HG02623 (cell line): Measurements from ENCODE around the gene APOL5.
"Not testable (repeated sequence)": the region's sequence is repeated elsewhere in the genome, so short reads cannot be mapped to it uniquely, and the experiment has no call there.

Source experiments
- ATAC-seq: cut with Tn5 transposase; IDR thresholded peaks from one replicate; pipeline ENCODE4 v1.9.1; 2021; ENCODE audit warnings: moderate library complexity; ENCODE audit not compliant: unreplicated experiment

APOL5 gene

GRCh38 chr22:35708917-35709316 lies 8.8 kb upstream of the APOL5 start:
- ATAC-seq, result no peak

GRCh38 chr22:35711336-35711735 lies 6.3 kb upstream of the APOL5 start:
- ATAC-seq, result no peak

- ATAC-seq, result no peak
Measured at GRCh38 chr22:35712672-35713071, 5.0 kb upstream of the APOL5 start.

DNA sequence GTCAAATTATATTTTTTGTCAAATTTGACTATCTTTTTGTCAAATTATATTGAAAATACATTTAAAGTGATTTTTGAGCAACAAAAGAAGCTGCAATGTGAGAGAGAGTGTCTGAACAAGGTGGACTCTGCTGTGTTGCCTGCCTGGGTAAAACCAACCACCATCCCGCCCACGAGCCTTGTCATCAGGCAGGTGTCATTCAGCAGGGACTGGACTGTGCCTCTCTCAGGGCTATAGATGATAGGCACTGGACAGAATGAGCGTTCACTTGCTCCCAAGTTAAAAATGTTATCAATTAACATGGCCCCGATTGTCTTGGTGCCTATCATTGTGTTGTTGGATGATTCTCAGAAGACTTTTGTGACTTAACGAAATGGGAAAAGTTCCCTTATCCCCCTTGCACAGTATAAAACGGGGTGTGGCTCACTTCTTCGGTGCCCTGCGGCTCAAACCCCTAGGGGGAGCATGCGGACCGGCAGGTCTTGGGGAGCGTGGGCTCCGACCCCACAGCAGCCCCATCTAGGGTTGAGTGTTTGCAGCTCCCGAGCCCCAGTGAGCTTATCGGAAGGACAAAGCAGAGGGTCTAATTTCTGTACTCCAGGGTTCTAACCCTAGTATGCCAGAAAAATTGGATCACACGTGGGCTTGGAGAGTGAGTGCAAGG lies 1.7 kb downstream of the APOL5 start:
- no peak for ATAC-seq

GRCh38 chr22:35721960-35722359 lies 4.3 kb downstream of the APOL5 start:
- no peak for ATAC-seq

DNA sequence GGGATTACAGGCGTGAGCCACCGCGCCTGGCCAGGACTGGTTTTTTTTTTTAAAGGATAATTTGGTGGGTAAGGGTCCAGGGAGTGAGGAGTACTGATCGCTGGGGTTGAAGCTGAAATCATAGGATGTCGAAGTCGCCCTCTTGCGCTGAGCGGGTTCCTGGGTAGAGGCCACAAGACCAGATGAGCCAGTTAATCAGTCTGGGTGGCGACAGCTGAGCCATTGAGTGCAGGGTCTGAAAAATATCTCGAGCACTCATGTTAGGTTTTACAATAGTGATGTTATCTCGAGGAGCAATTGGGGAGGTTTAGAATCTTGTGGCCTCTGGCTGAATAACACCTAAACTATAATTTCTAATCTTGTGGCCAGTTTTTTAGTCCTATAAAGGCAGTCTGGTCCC lies 7.8 kb downstream of the APOL5 start:
- no peak for ATAC-seq

- ATAC-seq, result no peak
Measured at GRCh38 chr22:35726398-35726797, 8.7 kb downstream of the APOL5 start.

- ATAC-seq, result no peak
Measured at GRCh38 chr22:35726933-35727332, 9.3 kb downstream of the APOL5 start.

DNA sequence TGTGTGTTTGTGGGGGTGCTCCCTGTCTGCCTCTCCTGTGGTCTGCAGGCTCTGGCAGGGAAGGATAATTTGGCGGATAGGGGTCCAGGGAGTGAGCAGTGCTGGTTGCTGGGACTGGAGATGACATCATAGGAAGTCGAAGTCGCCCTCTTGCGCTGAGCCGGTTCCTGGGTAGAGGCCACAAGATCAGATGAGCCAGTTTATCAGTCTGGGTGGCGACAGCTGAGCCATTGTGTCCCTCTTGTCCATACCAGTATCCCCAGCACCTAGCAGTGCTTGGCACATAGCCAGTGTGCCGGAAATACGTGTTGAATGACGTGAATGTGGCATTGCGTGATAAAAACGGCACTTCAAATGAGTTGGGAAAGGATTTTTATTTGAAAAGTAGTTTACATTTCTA lies 9.8 kb downstream of the APOL5 start:
- ATAC-seq, result no peak

GRCh38 chr22:35728639-35729308 lies 11.1 kb downstream of the APOL5 start:
- no peak for ATAC-seq

DNA sequence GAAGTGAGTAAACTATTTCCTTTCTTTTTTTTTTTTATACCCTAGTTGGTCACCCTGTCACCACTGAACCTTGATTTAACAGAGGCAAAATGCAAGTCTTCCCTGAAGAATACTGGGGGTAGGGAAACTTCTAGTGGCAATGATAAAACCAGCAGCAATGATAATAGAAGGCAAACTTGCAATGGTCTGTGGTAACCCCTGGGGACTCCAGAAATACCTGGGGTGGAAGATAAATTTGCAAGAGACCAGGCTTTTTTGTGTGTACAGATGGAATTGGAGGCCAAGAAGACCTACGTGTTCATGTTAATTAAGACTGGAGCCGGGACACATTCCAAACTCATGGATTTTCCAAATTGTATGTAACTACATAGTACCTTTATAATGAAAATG lies 11.6 kb downstream of the APOL5 start:
- no peak for ATAC-seq

DNA sequence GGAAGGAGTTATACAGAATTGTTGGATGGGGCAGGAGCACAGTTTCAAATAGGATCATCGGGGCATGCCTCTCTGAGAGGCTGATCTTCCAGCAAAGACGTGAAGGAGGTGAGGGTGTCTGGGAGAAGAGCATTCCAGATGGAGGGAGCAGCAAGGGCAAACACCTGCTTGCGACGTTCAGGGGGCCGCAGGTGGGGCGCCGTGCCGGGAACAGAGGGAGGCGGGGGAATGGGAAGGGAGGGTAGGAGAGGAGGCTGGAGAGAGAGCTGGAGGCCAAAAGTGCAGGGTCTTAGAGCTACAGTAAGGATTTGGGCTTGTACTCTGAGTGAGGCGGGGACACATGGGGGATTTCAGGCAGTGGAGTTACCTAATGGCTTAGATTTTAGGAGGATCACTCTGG lies 13.6 kb downstream of the APOL5 start:
- ATAC-seq, result no peak

GRCh38 chr22:35732116-35732515 lies 14.4 kb downstream of the APOL5 start:
- ATAC-seq, result no peak

- no peak for ATAC-seq
Measured at GRCh38 chr22:35733036-35733435, 15.4 kb downstream of the APOL5 start.

GRCh38 chr22:35733791-35734516 lies 16.3 kb downstream of the APOL5 start:
- no peak for ATAC-seq

GRCh38 chr22:35734517-35734827 lies 16.8 kb downstream of the APOL5 start:
- no peak for ATAC-seq

GRCh38 chr22:35735542-35735941 lies 17.9 kb downstream of the APOL5 start:
- no peak for ATAC-seq

DNA sequence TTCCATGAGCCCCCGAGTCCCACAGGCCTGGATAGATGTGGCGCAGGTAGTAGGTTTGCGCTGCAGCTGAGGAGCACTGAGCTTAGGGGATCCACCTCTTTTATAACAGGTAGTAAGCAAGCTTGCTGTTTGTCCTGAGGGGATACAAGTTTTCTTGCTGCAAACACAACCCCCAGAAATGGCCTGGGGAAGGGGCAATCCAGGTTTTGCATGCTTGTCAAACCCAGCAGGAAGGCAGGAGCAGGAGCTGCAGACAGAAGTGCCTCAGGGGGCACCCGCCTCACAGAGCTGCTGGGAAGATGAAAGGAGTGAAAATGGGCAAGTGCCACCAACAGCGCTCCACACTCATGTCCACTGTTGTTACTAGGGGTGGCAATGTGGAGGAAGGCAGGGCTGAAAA lies 18.5 kb downstream of the APOL5 start:
- ATAC-seq, result no peak

- ATAC-seq, result no peak
Measured at GRCh38 chr22:35736701-35737100, 19.0 kb downstream of the APOL5 start.

DNA sequence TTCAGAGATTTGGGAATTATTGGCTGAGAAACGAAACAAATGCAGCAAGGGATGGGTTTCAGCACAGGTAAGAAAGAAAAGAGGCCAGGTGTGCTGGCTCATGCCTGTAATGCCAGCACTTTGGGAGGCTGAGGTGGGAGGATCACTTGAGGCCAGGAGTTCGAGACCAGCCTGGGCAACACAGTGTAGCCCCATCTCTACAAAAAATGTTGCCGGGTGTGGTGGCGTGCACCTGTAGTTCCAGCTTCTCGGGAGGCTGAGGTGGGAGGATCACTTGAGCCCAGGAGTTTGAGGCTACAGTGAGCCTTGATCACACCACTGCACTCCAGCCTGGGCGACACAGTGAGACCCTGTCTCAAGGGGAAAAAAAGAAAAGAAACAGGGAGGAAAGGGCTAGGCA lies 20.2 kb downstream of the APOL5 start:
- ATAC-seq, result not testable (repeated sequence)

DNA sequence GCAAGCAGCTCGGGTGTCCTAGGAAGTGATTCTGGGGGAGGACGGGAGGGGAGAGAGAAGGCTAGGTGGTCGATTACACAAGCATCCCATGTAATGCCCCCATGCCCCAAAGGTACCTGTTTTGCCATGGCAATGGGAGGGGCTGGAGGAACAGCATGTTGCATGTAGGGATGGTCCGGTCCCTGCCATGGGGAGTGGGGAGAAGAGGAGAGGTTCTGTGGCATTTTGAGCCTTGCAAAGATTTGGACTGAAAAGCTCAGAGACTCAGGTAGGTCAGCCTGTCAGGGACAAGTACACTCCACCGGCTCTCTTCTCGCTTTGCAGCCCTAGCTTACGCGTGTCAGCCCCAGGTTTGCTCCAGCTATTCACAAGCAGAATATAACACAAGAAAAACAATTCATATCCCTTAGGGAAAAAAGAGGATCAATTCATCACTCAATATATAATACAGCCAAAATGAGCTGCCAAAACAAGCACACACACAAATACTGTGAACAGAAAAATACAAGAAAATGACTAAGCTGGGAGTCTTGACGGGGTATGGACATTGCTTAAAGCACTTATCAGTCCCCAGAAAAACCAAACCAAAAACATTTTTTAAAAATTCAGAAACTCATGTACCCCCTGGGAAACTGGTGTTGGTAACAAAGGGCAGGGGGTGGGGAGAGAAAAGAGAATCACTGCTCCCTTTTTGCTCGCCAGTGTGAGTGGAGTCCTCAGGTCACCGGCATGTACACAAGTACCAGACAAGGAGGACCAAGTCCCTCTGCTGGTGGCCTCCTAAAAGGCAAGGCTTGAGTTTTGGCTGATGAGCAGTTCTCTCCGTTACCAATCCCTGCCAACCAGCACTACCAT lies 21.6 kb downstream of the APOL5 start:
- ATAC-seq, result no peak
